Measurements from ENCODE around the gene MTOR.

Gene MTOR

DNA sequence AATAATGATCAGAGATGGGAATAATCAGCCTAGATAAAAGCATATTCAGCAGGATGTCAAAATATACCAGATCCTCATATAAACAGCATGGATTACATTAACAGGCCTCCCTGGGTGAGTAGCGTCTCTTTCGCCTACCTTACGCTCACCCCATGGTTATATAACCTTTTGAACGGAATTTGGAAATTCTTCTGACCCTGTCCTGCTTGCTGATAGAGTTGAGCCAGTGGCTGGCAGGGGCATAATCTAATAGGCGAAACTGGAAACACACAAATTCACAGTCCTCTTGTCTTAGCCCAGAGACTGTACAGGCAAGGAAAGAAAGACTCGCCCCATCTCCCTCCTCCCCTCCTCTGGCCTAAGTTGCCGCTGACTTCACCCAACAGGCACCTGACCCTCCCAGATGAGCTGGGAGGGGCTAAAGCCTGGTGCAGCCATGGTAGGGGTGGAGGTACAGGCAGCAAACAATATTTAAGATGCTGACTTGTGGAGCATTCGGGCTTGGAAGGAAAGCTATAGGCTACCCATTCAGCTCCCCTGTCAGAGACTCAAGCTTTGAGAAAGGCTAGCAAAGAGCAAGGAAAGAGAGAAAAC, 73.4 kb downstream of the MTOR start, which contains the start of gene ANGPTL7:
ANGPTL7 (plus strand) TSS at position 498 of the 594 bp plus-strand sequence. CDS start 225 bp downstream, outside the sequence.
- H3K4me3 ChIP-seq (ENCODE audit: low read depth, low read length): no peak within 1 kb of the TSS
- H3K9me3 ChIP-seq (ENCODE audit: insufficient read depth, low read depth, low read length): no peaks in the 10 kb centered on the region
- H2BK120ac ChIP-seq (ENCODE audit: insufficient read depth, low read length, poor library complexity): no peak within 1 kb of the TSS
- H3K27me3 ChIP-seq (ENCODE audit: insufficient read depth, low read length): no peaks in the 10 kb centered on the region
- no peak within 1 kb of the TSS for H2AFZ ChIP-seq (ENCODE audit: insufficient read depth, low read length, poor library complexity)
- H3K23ac ChIP-seq (ENCODE audit: low read length): no peak within 1 kb of the TSS
- H3K18ac ChIP-seq (ENCODE audit: low read length): no peak within 1 kb of the TSS
- H3K4ac ChIP-seq (ENCODE audit: low read depth, low read length): no peak within 1 kb of the TSS
- H4K8ac ChIP-seq (ENCODE audit: low read depth, low read length): no peak within 1 kb of the TSS
- no peak within 1 kb of the TSS for H3K27ac ChIP-seq (ENCODE audit: low read depth, low read length)
- H3K9ac ChIP-seq (ENCODE audit: low read length): peak within 1 kb of the TSS; percentile 5
- WGBS (ENCODE audit: extremely low coverage, insufficient coverage, insufficient read length): no CpG with 5 or more reads among the region's 8 CpGs
- H3K79me2 ChIP-seq (ENCODE audit: control insufficient read depth, insufficient read depth, low read length, poor library complexity): peaks cover 2% of the 10 kb centered on the region
- DNase-seq: no peak
- no peak within 1 kb of the TSS for H4K91ac ChIP-seq (ENCODE audit: low read depth, low read length)
- H3K36me3 ChIP-seq (ENCODE audit: control insufficient read depth in 1 of 2, insufficient read depth in 2 of 2, low read length in 2 of 2): peaks cover 21 to 34% of the 10 kb centered on the region in 2 experiments
- H3K79me1 ChIP-seq (ENCODE audit: low read length): no peaks in the 10 kb centered on the region
- no peak within 1 kb of the TSS for H2BK12ac ChIP-seq (ENCODE audit: low read length)
- H2AK5ac ChIP-seq (ENCODE audit: low read length): no peak within 1 kb of the TSS
- H3K14ac ChIP-seq (ENCODE audit: low read length): no peak within 1 kb of the TSS
- H2BK5ac ChIP-seq (ENCODE audit: low read depth, low read length, poor library complexity): no peak within 1 kb of the TSS
- H3K4me2 ChIP-seq (ENCODE audit: low read length): no peak within 1 kb of the TSS
- H3K4me1 ChIP-seq (ENCODE audit: control insufficient read depth in 1 of 2, insufficient read depth in 2 of 2, low read length in 2 of 2): peaks cover 3 to 8% of the 10 kb centered on the region in 2 experiments
- no peak within 1 kb of the TSS for H4K12ac ChIP-seq (ENCODE audit: low read depth, low read length)

GRCh38 chr1:11188381-11188780, 74.0 kb downstream of the MTOR start:
- no peaks in the 10 kb centered on the region for H3K9me3 ChIP-seq (ENCODE audit: insufficient read depth, low read depth, low read length)
- H3K4ac ChIP-seq (ENCODE audit: low read depth, low read length): no peak overlapping the region
- no peak overlapping the region for H3K23ac ChIP-seq (ENCODE audit: low read length)
- no peak for DNase-seq
- H3K4me2 ChIP-seq (ENCODE audit: low read length): no peak overlapping the region
- H3K9ac ChIP-seq (ENCODE audit: low read length): no peak overlapping the region
- no peak overlapping the region for H3K14ac ChIP-seq (ENCODE audit: low read length)
- H3K27me3 ChIP-seq (ENCODE audit: insufficient read depth, low read length): no peaks in the 10 kb centered on the region
- no peak overlapping the region for H2BK5ac ChIP-seq (ENCODE audit: low read depth, low read length, poor library complexity)
- no peak overlapping the region for H3K27ac ChIP-seq (ENCODE audit: low read depth, low read length)
- H3K79me2 ChIP-seq (ENCODE audit: control insufficient read depth, insufficient read depth, low read length, poor library complexity): peaks cover 2% of the 10 kb centered on the region
- no peak overlapping the region for H2BK120ac ChIP-seq (ENCODE audit: insufficient read depth, low read length, poor library complexity)
- no peak overlapping the region for H2AFZ ChIP-seq (ENCODE audit: insufficient read depth, low read length, poor library complexity)
- H2AK5ac ChIP-seq (ENCODE audit: low read length): no peak overlapping the region
- no peak overlapping the region for H2BK12ac ChIP-seq (ENCODE audit: low read length)
- H3K4me1 ChIP-seq (ENCODE audit: control insufficient read depth in 1 of 2, insufficient read depth in 2 of 2, low read length in 2 of 2): peaks cover 3 to 8% of the 10 kb centered on the region in 2 experiments
- no peaks in the 10 kb centered on the region for H3K79me1 ChIP-seq (ENCODE audit: low read length)
- peaks cover 15 to 29% of the 10 kb centered on the region in 2 experiments for H3K36me3 ChIP-seq (ENCODE audit: control insufficient read depth in 1 of 2, insufficient read depth in 2 of 2, low read length in 2 of 2)
- H3K18ac ChIP-seq (ENCODE audit: low read length): no peak overlapping the region
- WGBS (ENCODE audit: extremely low coverage, insufficient coverage, insufficient read length): no CpG with 5 or more reads among the region's 1 CpG
- H3K4me3 ChIP-seq (ENCODE audit: low read depth, low read length): no peak overlapping the region
- H4K12ac ChIP-seq (ENCODE audit: low read depth, low read length): no peak overlapping the region
- no peak overlapping the region for H4K91ac ChIP-seq (ENCODE audit: low read depth, low read length)
- no peak overlapping the region for H4K8ac ChIP-seq (ENCODE audit: low read depth, low read length)

GRCh38 chr1:11187931-11188330, 74.4 kb downstream of the MTOR start:
- Histone ChIP-seq H4K91ac (ENCODE audit: low read depth, low read length) (no peak overlapping the region), H3K4ac (ENCODE audit: low read depth, low read length) (no peak overlapping the region), H3K79me2 (ENCODE audit: control insufficient read depth, insufficient read depth, low read length, poor library complexity) (peaks cover 2% of the 10 kb centered on the region), H2BK12ac (ENCODE audit: low read length) (no peak overlapping the region), H3K36me3 (ENCODE audit: control insufficient read depth in 1 of 2, insufficient read depth in 2 of 2, low read length in 2 of 2) (peaks cover 13 to 27% of the 10 kb centered on the region in 2 experiments), H4K8ac (ENCODE audit: low read depth, low read length) (no peak overlapping the region), H3K9me3 (ENCODE audit: insufficient read depth, low read depth, low read length) (no peaks in the 10 kb centered on the region), H4K12ac (ENCODE audit: low read depth, low read length) (no peak overlapping the region), H2AFZ (ENCODE audit: insufficient read depth, low read length, poor library complexity) (no peak overlapping the region), H3K18ac (ENCODE audit: low read length) (no peak overlapping the region), H3K14ac (ENCODE audit: low read length) (no peak overlapping the region), H3K23ac (ENCODE audit: low read length) (no peak overlapping the region), H3K27me3 (ENCODE audit: insufficient read depth, low read length) (no peaks in the 10 kb centered on the region), H2AK5ac (ENCODE audit: low read length) (no peak overlapping the region), H3K27ac (ENCODE audit: low read depth, low read length) (no peak overlapping the region), H3K4me2 (ENCODE audit: low read length) (no peak overlapping the region), H3K4me3 (ENCODE audit: low read depth, low read length) (no peak overlapping the region), H2BK120ac (ENCODE audit: insufficient read depth, low read length, poor library complexity) (no peak overlapping the region), H2BK5ac (ENCODE audit: low read depth, low read length, poor library complexity) (no peak overlapping the region), H3K4me1 (ENCODE audit: control insufficient read depth in 1 of 2, insufficient read depth in 2 of 2, low read length in 2 of 2) (peaks cover 3 to 8% of the 10 kb centered on the region in 2 experiments), H3K9ac (ENCODE audit: low read length) (no peak overlapping the region), H3K79me1 (ENCODE audit: low read length) (no peaks in the 10 kb centered on the region)
- no peak for DNase-seq
- no CpG with 5 or more reads among the region's 2 CpGs for WGBS (ENCODE audit: extremely low coverage, insufficient coverage, insufficient read length)

GRCh38 chr1:11187494-11187893, 74.9 kb downstream of the MTOR start:
- no CpG with 5 or more reads among the region's 2 CpGs for WGBS (ENCODE audit: extremely low coverage, insufficient coverage, insufficient read length)
- no peak overlapping the region for H2BK12ac ChIP-seq (ENCODE audit: low read length)

More at GRCh38 chr1:11187494-11187893, 74.9 kb downstream of the MTOR start:
- H3K4ac ChIP-seq (ENCODE audit: low read depth, low read length): no peak overlapping the region
- H3K9ac ChIP-seq (ENCODE audit: low read length): no peak overlapping the region
- no peak overlapping the region for H3K4me3 ChIP-seq (ENCODE audit: low read depth, low read length)
- H3K23ac ChIP-seq (ENCODE audit: low read length): no peak overlapping the region
- H4K12ac ChIP-seq (ENCODE audit: low read depth, low read length): no peak overlapping the region
- H2AK5ac ChIP-seq (ENCODE audit: low read length): no peak overlapping the region
- no peak overlapping the region for H3K4me2 ChIP-seq (ENCODE audit: low read length)
- no peak overlapping the region for H4K91ac ChIP-seq (ENCODE audit: low read depth, low read length)
- H3K36me3 ChIP-seq (ENCODE audit: control insufficient read depth in 1 of 2, insufficient read depth in 2 of 2, low read length in 2 of 2): peaks cover 13 to 28% of the 10 kb centered on the region in 2 experiments
- no peaks in the 10 kb centered on the region for H3K79me1 ChIP-seq (ENCODE audit: low read length)
- no peak overlapping the region for H3K14ac ChIP-seq (ENCODE audit: low read length)
- H3K9me3 ChIP-seq (ENCODE audit: insufficient read depth, low read depth, low read length): no peaks in the 10 kb centered on the region
- H3K27me3 ChIP-seq (ENCODE audit: insufficient read depth, low read length): no peaks in the 10 kb centered on the region
- H2AFZ ChIP-seq (ENCODE audit: insufficient read depth, low read length, poor library complexity): no peak overlapping the region
- H3K79me2 ChIP-seq (ENCODE audit: control insufficient read depth, insufficient read depth, low read length, poor library complexity): peaks cover 2% of the 10 kb centered on the region
- H2BK120ac ChIP-seq (ENCODE audit: insufficient read depth, low read length, poor library complexity): no peak overlapping the region
- no peak overlapping the region for H3K18ac ChIP-seq (ENCODE audit: low read length)
- H3K4me1 ChIP-seq (ENCODE audit: control insufficient read depth in 1 of 2, insufficient read depth in 2 of 2, low read length in 2 of 2): peaks cover 3 to 8% of the 10 kb centered on the region in 2 experiments
- no peak overlapping the region for H2BK5ac ChIP-seq (ENCODE audit: low read depth, low read length, poor library complexity)
- no peak overlapping the region for H3K27ac ChIP-seq (ENCODE audit: low read depth, low read length)
- DNase-seq: no peak
- no peak overlapping the region for H4K8ac ChIP-seq (ENCODE audit: low read depth, low read length)

All from trophoblast cell (in vitro differentiated cells and primary cell).